Middle frontal gyrus (tissue), 1 donor: ENCODE data around the gene KIAA1328.
"Not testable (repeated sequence)": the region's sequence is repeated elsewhere in the genome, so short reads cannot be mapped to it uniquely, and the experiment has no call there.

Experiments used
- DNase-seq: peaks from one replicate; pipeline ENCODE4 v3.0.0-alpha.2; 2015; ENCODE audit warnings: low spot score; ENCODE audit errors: extremely low spot score

Gene KIAA1328

GRCh38 chr18:36825526-36825925, 3.4 kb upstream of the KIAA1328 start:
- no peak for DNase-seq

GRCh38 chr18:36826556-36826955, 2.4 kb upstream of the KIAA1328 start:
- no peak for DNase-seq

- DNase-seq, result no peak
Measured at GRCh38 chr18:36828157-36828629, 734 bp upstream of the KIAA1328 start.

- no peak for DNase-seq
Measured at GRCh38 chr18:36829362-36830157, 633 bp downstream of the KIAA1328 start.

GRCh38 chr18:36830158-36830495, 1.2 kb downstream of the KIAA1328 start:
- no peak for DNase-seq

- DNase-seq, result no peak
Measured at GRCh38 chr18:36831139-36831538, 2.2 kb downstream of the KIAA1328 start.

- DNase-seq, result no peak
Measured at GRCh38 chr18:36833120-36833519, 4.2 kb downstream of the KIAA1328 start.

GRCh38 chr18:36835927-36836326, 7.0 kb downstream of the KIAA1328 start:
- DNase-seq, result no peak

GRCh38 chr18:36839835-36840234, 10.9 kb downstream of the KIAA1328 start:
- no peak for DNase-seq

- no peak for DNase-seq
Measured at GRCh38 chr18:36843199-36843598, 14.3 kb downstream of the KIAA1328 start.

GRCh38 chr18:36843784-36844183, 14.9 kb downstream of the KIAA1328 start:
- no peak for DNase-seq

GRCh38 chr18:36848609-36849008, 19.7 kb downstream of the KIAA1328 start:
- DNase-seq, result no peak

GRCh38 chr18:36849288-36850006, 20.5 kb downstream of the KIAA1328 start:
- no peak for DNase-seq

- no peak for DNase-seq
Measured at GRCh38 chr18:36850527-36851201, 21.7 kb downstream of the KIAA1328 start.

GRCh38 chr18:36851202-36851590, 22.3 kb downstream of the KIAA1328 start:
- no peak for DNase-seq

- no peak for DNase-seq
Measured at GRCh38 chr18:36856815-36857214, 27.9 kb downstream of the KIAA1328 start.

- no peak for DNase-seq
Measured at GRCh38 chr18:36862182-36862581, 33.3 kb downstream of the KIAA1328 start.

- no peak for DNase-seq
Measured at GRCh38 chr18:36867056-36867455, 38.1 kb downstream of the KIAA1328 start.

- DNase-seq, result no peak
Measured at GRCh38 chr18:36871801-36872200, 42.9 kb downstream of the KIAA1328 start.

GRCh38 chr18:36872329-36872728, 43.4 kb downstream of the KIAA1328 start:
- no peak for DNase-seq

GRCh38 chr18:36873826-36874225, 44.9 kb downstream of the KIAA1328 start:
- DNase-seq, result not testable (repeated sequence)

GRCh38 chr18:36879796-36880195, 50.9 kb downstream of the KIAA1328 start:
- DNase-seq, result not testable (repeated sequence)
